Measurements from ENCODE around the gene LIN28A.

- TF ChIP-seq, protein P1, sequence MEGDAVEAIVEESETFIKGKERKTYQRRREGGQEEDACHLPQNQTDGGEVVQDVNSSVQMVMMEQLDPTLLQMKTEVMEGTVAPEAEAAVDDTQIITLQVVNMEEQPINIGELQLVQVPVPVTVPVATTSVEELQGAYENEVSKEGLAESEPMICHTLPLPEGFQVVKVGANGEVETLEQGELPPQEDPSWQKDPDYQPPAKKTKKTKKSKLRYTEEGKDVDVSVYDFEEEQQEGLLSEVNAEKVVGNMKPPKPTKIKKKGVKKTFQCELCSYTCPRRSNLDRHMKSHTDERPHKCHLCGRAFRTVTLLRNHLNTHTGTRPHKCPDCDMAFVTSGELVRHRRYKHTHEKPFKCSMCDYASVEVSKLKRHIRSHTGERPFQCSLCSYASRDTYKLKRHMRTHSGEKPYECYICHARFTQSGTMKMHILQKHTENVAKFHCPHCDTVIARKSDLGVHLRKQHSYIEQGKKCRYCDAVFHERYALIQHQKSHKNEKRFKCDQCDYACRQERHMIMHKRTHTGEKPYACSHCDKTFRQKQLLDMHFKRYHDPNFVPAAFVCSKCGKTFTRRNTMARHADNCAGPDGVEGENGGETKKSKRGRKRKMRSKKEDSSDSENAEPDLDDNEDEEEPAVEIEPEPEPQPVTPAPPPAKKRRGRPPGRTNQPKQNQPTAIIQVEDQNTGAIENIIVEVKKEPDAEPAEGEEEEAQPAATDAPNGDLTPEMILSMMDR (IDR thresholded peaks at IDR 0.05), result no peak
- TF ChIP-seq POLR2A (IDR thresholded peaks at IDR 0.05), result no peak
Measured at GRCh38 chr1:26409191-26409807, 1.3 kb upstream of the LIN28A start.

Measured in Peyer's patch (tissue), 4 donors.